Measurements from ENCODE around the gene TBC1D19.

TBC1D19 gene

GRCh38 chr4:26785312-26785711 is 201.4 kb downstream of the TBC1D19 start:
- DNase-seq = no peak

- DNase-seq = no peak
These were observed 201.9 kb downstream of the TBC1D19 start for GRCh38 chr4:26785810-26786209.

GRCh38 chr4:26786916-26787315 is 203.0 kb downstream of the TBC1D19 start:
- DNase-seq = no peak

- no peak for DNase-seq
These were observed 203.8 kb downstream of the TBC1D19 start for GRCh38 chr4:26787461-26788340.

GRCh38 chr4:26788341-26788733 is 204.5 kb downstream of the TBC1D19 start:
- DNase-seq = no peak

- DNase-seq = no peak
These were observed 205.3 kb downstream of the TBC1D19 start for GRCh38 chr4:26789208-26789607.

- DNase-seq = no peak
These were observed 207.5 kb downstream of the TBC1D19 start for GRCh38 chr4:26791346-26791745.

GRCh38 chr4:26792639-26793038 is 208.8 kb downstream of the TBC1D19 start:
- no peak for DNase-seq

- DNase-seq = no peak
These were observed 209.9 kb downstream of the TBC1D19 start for GRCh38 chr4:26793735-26794134.

GRCh38 chr4:26796081-26796480 is 212.2 kb downstream of the TBC1D19 start:
- no peak for DNase-seq

- no peak for DNase-seq
These were observed 218.9 kb downstream of the TBC1D19 start for GRCh38 chr4:26802790-26803189.

GRCh38 chr4:26803211-26803861 is 219.5 kb downstream of the TBC1D19 start:
- no peak for DNase-seq

GRCh38 chr4:26804451-26804850 is 220.6 kb downstream of the TBC1D19 start:
- DNase-seq = no peak

GRCh38 chr4:26804925-26805324 is 221.0 kb downstream of the TBC1D19 start:
- DNase-seq = no peak
